T-helper 1 cell treated with Interleukin-12 subunit alpha and Interleukin-12 subunit beta and Interleukin-4 antibody, amounts not matched to agents 30 μg/mL and 1 μg/mL, for 36 hours (primary cell): ENCODE data around the gene C16orf95.
"Not testable (repeated sequence)": the region's sequence is repeated elsewhere in the genome, so short reads cannot be mapped to it uniquely, and the experiment has no call there.

Source experiments
- H3K27ac Mint-ChIP-seq: one replicate; pipeline ENCODE4 v1.8.0; 2021; ENCODE audit warnings: mild to moderate bottlenecking, mixed read lengths
- H3K27me3 Mint-ChIP-seq: one replicate; pipeline ENCODE4 v1.8.0; 2021; ENCODE audit warnings: low read depth, mixed read lengths
- H3K36me3 Mint-ChIP-seq: one replicate; pipeline ENCODE4 v1.8.0; 2021; ENCODE audit warnings: low read depth, mixed read lengths
- H3K4me1 Mint-ChIP-seq: one replicate; pipeline ENCODE4 v1.8.0; 2021; ENCODE audit warnings: low read depth, mixed read lengths
- H3K4me3 Mint-ChIP-seq: one replicate; pipeline ENCODE4 v1.8.0; 2021; ENCODE audit warnings: mild to moderate bottlenecking, moderate library complexity, mixed read lengths
- H3K9me3 Mint-ChIP-seq: one replicate; pipeline ENCODE4 v1.8.0; 2021; ENCODE audit warnings: mixed read lengths

Gene C16orf95

GRCh38 chr16:87340198-87340597, 23.0 kb upstream of the C16orf95 start:
- peaks cover 8% of the 10 kb centered on the region for H3K36me3 Mint-ChIP-seq
- no peak overlapping the region for H3K27ac Mint-ChIP-seq
- H3K9me3 Mint-ChIP-seq: no peaks in the 10 kb centered on the region
- no peak overlapping the region for H3K4me3 Mint-ChIP-seq
- peaks cover 12% of the 10 kb centered on the region for H3K4me1 Mint-ChIP-seq
- no peaks in the 10 kb centered on the region for H3K27me3 Mint-ChIP-seq

GRCh38 chr16:87339724-87340105, 22.5 kb upstream of the C16orf95 start:
- H3K36me3 Mint-ChIP-seq, H3K27me3 Mint-ChIP-seq, H3K9me3 Mint-ChIP-seq: not testable (repeated sequence)

GRCh38 chr16:87339086-87339723, 22.0 kb upstream of the C16orf95 start:
- peaks cover 10% of the 10 kb centered on the region for H3K4me1 Mint-ChIP-seq
- no peak overlapping the region for H3K27ac Mint-ChIP-seq
- H3K36me3 Mint-ChIP-seq: peaks cover 8% of the 10 kb centered on the region

More at GRCh38 chr16:87339724-87340105, 22.5 kb upstream of the C16orf95 start:
- H3K27ac Mint-ChIP-seq, H3K4me3 Mint-ChIP-seq: not testable (repeated sequence)
- peaks cover 10% of the 10 kb centered on the region for H3K4me1 Mint-ChIP-seq

GRCh38 chr16:87338155-87338765, 21.1 kb upstream of the C16orf95 start:
- Mint-ChIP-seq H3K27ac (no peak overlapping the region), H3K4me1 (peaks cover 9% of the 10 kb centered on the region)

More at GRCh38 chr16:87339086-87339723, 22.0 kb upstream of the C16orf95 start:
- no peak overlapping the region for H3K4me3 Mint-ChIP-seq
- no peaks in the 10 kb centered on the region for H3K9me3 Mint-ChIP-seq
- no peaks in the 10 kb centered on the region for H3K27me3 Mint-ChIP-seq

GRCh38 chr16:87337262-87337771, 20.1 kb upstream of the C16orf95 start:
- H3K36me3 Mint-ChIP-seq: peaks cover 2% of the 10 kb centered on the region
- no peaks in the 10 kb centered on the region for H3K9me3 Mint-ChIP-seq
- no peak overlapping the region for H3K4me3 Mint-ChIP-seq
- no peaks in the 10 kb centered on the region for H3K27me3 Mint-ChIP-seq
- H3K4me1 Mint-ChIP-seq: peaks cover 7% of the 10 kb centered on the region
- no peak overlapping the region for H3K27ac Mint-ChIP-seq

More at GRCh38 chr16:87338155-87338765, 21.1 kb upstream of the C16orf95 start:
- H3K36me3 Mint-ChIP-seq: peaks cover 8% of the 10 kb centered on the region
- no peaks in the 10 kb centered on the region for H3K9me3 Mint-ChIP-seq
- no peak overlapping the region for H3K4me3 Mint-ChIP-seq
- H3K27me3 Mint-ChIP-seq: no peaks in the 10 kb centered on the region

GRCh38 chr16:87336434-87337240, 19.4 kb upstream of the C16orf95 start:
- no peak overlapping the region for H3K4me3 Mint-ChIP-seq
- peaks cover 7% of the 10 kb centered on the region for H3K4me1 Mint-ChIP-seq
- H3K36me3 Mint-ChIP-seq: peaks cover 2% of the 10 kb centered on the region
- no peaks in the 10 kb centered on the region for H3K27me3 Mint-ChIP-seq
- H3K9me3 Mint-ChIP-seq: no peaks in the 10 kb centered on the region
- no peak overlapping the region for H3K27ac Mint-ChIP-seq

- peaks cover 7% of the 10 kb centered on the region for H3K4me1 Mint-ChIP-seq
- peaks cover 4% of the 10 kb centered on the region for H3K36me3 Mint-ChIP-seq
- no peak overlapping the region for H3K27ac Mint-ChIP-seq
- no peaks in the 10 kb centered on the region for H3K27me3 Mint-ChIP-seq
- no peaks in the 10 kb centered on the region for H3K9me3 Mint-ChIP-seq
- H3K4me3 Mint-ChIP-seq: no peak overlapping the region
Measured at GRCh38 chr16:87335625-87336433, 18.6 kb upstream of the C16orf95 start.

GRCh38 chr16:87334651-87335624, 17.7 kb upstream of the C16orf95 start:
- H3K36me3 Mint-ChIP-seq: peaks cover 6% of the 10 kb centered on the region
- no peaks in the 10 kb centered on the region for H3K27me3 Mint-ChIP-seq
- no peaks in the 10 kb centered on the region for H3K9me3 Mint-ChIP-seq
- H3K27ac Mint-ChIP-seq: no peak overlapping the region
- H3K4me3 Mint-ChIP-seq: no peak overlapping the region
- peaks cover 7% of the 10 kb centered on the region for H3K4me1 Mint-ChIP-seq

GRCh38 chr16:87333581-87334331, 16.6 kb upstream of the C16orf95 start:
- Mint-ChIP-seq H3K4me3 (no peak overlapping the region), H3K4me1 (peaks cover 4% of the 10 kb centered on the region), H3K27ac (no peak overlapping the region), H3K27me3 (no peaks in the 10 kb centered on the region), H3K36me3 (peaks cover 6% of the 10 kb centered on the region), H3K9me3 (no peaks in the 10 kb centered on the region)

- Mint-ChIP-seq H3K36me3 (peaks cover 6% of the 10 kb centered on the region), H3K4me1 (peaks cover 2% of the 10 kb centered on the region), H3K27ac (no peak overlapping the region), H3K27me3 (no peaks in the 10 kb centered on the region), H3K4me3 (no peak overlapping the region), H3K9me3 (no peaks in the 10 kb centered on the region)
Measured at GRCh38 chr16:87333101-87333500, 15.9 kb upstream of the C16orf95 start.

- no peak overlapping the region for H3K4me3 Mint-ChIP-seq
- H3K27me3 Mint-ChIP-seq: no peaks in the 10 kb centered on the region
- H3K4me1 Mint-ChIP-seq: peaks cover under 1% of the 10 kb centered on the region
- H3K27ac Mint-ChIP-seq: no peak overlapping the region
- H3K9me3 Mint-ChIP-seq: no peaks in the 10 kb centered on the region
- peaks cover 5% of the 10 kb centered on the region for H3K36me3 Mint-ChIP-seq
Measured at GRCh38 chr16:87332150-87332549, 15.0 kb upstream of the C16orf95 start.

- Mint-ChIP-seq H3K27ac (no peak overlapping the region), H3K4me1 (no peaks in the 10 kb centered on the region), H3K9me3 (no peaks in the 10 kb centered on the region), H3K4me3 (no peak overlapping the region), H3K27me3 (no peaks in the 10 kb centered on the region), H3K36me3 (peaks cover 5% of the 10 kb centered on the region)
Measured at GRCh38 chr16:87331241-87331801, 14.1 kb upstream of the C16orf95 start.
